IMR-90 (cell line): ENCODE data around the gene SYNPO2. TPM values are rescaled to one million over a fixed set of nuclear protein-coding genes. Genes with fewer than 3 reads are reported as not detected.

Experiments used
- ATAC-seq: fragments of 200-7000 bp; cut with Tn5 transposase; 2 replicates; pipeline ENCODE4 v1.9.1; 2020; ENCODE audit warnings: low read depth, mild to moderate bottlenecking, moderate library complexity
- BruUV-seq: library from RNA; stranded (reverse); fragments of 400-500 nt; replicated peaks from 2 replicates; lab custom pipeline; 2021; lab: Mats Ljungman, UMichigan
- CTCF ChIA-PET: fragments of 300-600 bp; formaldehyde crosslinking; extraction: SDS; loops from one replicate; lab custom pipeline; 2021; ENCODE audit warnings: antibody characterized with exemption; lab: Yijun Ruan, JAX
- POLR2A ChIA-PET: fragments of 300-600 bp; sonication (Branson Sonifier 250); formaldehyde crosslinking; loops from one replicate; lab custom pipeline; 2022; ENCODE audit warnings: antibody characterized with exemption; ENCODE audit not compliant: unreplicated experiment; lab: Charles Lee
- DNase-seq: peaks from one replicate; pipeline ENCODE4 v3.0.0; 2013
- H2AFZ ChIP-seq: replicated peaks from 2 replicates; pipeline ENCODE3; 2013; ENCODE audit warnings: low read length, mild to moderate bottlenecking; ENCODE audit not compliant: poor library complexity
- H2AK5ac ChIP-seq: 2 replicates; pipeline ENCODE4 v1.6.1; 2013; ENCODE audit warnings: low read depth, low read length, inconsistent platforms
- H2AK9ac ChIP-seq: replicated peaks from 2 replicates; pipeline ENCODE3; 2013; ENCODE audit warnings: mild to moderate bottlenecking, low read depth, low read length, moderate library complexity; ENCODE audit not compliant: poor library complexity
- H2BK120ac ChIP-seq: 2 replicates; pipeline ENCODE4 v1.6.1; 2013; ENCODE audit warnings: low read depth, low read length, inconsistent platforms
- H2BK15ac ChIP-seq: 3 replicates; pipeline ENCODE4 v1.6.1; 2013; ENCODE audit warnings: low read depth, low read length, inconsistent platforms
- H2BK20ac ChIP-seq: 2 replicates; pipeline ENCODE4 v1.6.1; 2013; ENCODE audit warnings: low read depth, mild to moderate bottlenecking, inconsistent platforms, low read length, moderate library complexity
- H2BK5ac ChIP-seq: 2 replicates; pipeline ENCODE4 v1.6.1; 2013; ENCODE audit warnings: mild to moderate bottlenecking, low read depth, low read length, inconsistent platforms; ENCODE audit not compliant: poor library complexity, severe bottlenecking
- H3K14ac ChIP-seq: replicated peaks from 2 replicates; pipeline ENCODE4 v1.6.1; 2013; ENCODE audit warnings: low read depth, low read length, inconsistent platforms
- H3K18ac ChIP-seq: 2 replicates; pipeline ENCODE4 v1.6.1; 2013; ENCODE audit warnings: low read depth, low read length, control low read depth
- H3K23ac ChIP-seq: 2 replicates; pipeline ENCODE4 v1.6.1; 2013; ENCODE audit warnings: low read depth, low read length, inconsistent platforms
- H3K27ac ChIP-seq: 2 replicates; pipeline ENCODE4 v1.5.1; 2013; ENCODE audit warnings: mild to moderate bottlenecking, control low read depth, low read length; ENCODE audit not compliant: insufficient read depth
- H3K27me3 ChIP-seq: 2 replicates; pipeline ENCODE4 v1.6.1; 2013; ENCODE audit warnings: low read length; ENCODE audit not compliant: control insufficient read depth, insufficient read depth
- H3K36me3 ChIP-seq: 2 replicates; pipeline ENCODE4 v1.6.1; 2013; ENCODE audit warnings: low read length, mixed read lengths; ENCODE audit not compliant: control insufficient read depth, insufficient read depth
- H3K4ac ChIP-seq: 2 replicates; pipeline ENCODE4 v1.6.1; 2013; ENCODE audit warnings: low read depth, low read length, inconsistent platforms
- H3K4me1 ChIP-seq: 2 replicates; pipeline ENCODE4 v1.6.1; 2013; ENCODE audit warnings: low read length, mixed read lengths; ENCODE audit not compliant: control insufficient read depth, insufficient read depth
- H3K4me2 ChIP-seq: 2 replicates; pipeline ENCODE4 v1.6.1; 2013; ENCODE audit warnings: low read depth, mild to moderate bottlenecking, control low read depth, low read length, moderate library complexity
- H3K4me3 ChIP-seq: 2 replicates; pipeline ENCODE4 v1.5.1; 2013; ENCODE audit warnings: low read depth, mild to moderate bottlenecking, control low read depth, low read length, moderate library complexity; ENCODE audit not compliant: insufficient read depth
- H3K56ac ChIP-seq: 2 replicates; pipeline ENCODE4 v1.6.1; 2013; ENCODE audit warnings: low read length, inconsistent platforms; ENCODE audit not compliant: insufficient read depth; ENCODE audit errors: extremely low read depth
- H3K79me1 ChIP-seq, 2 experiments: 2 replicates each; pipeline ENCODE4 v1.6.1; 2013; ENCODE audit warnings: low read length in 2 of 2, inconsistent platforms in 1 of 2, low read depth in 1 of 2
- H3K9ac ChIP-seq: 2 replicates; pipeline ENCODE4 v1.6.1; 2013; ENCODE audit warnings: low read depth, low read length, control low read depth
- H3K9me1 ChIP-seq: 2 replicates; pipeline ENCODE4 v1.6.1; 2013; ENCODE audit warnings: low read length, inconsistent platforms; ENCODE audit not compliant: insufficient read depth
- H3K9me3 ChIP-seq: 2 replicates; pipeline ENCODE4 v1.6.1; 2013; ENCODE audit warnings: low read length; ENCODE audit not compliant: control insufficient read depth, insufficient read depth
- H4K20me1 ChIP-seq: 2 replicates; pipeline ENCODE4 v1.6.1; 2013; ENCODE audit warnings: low read length, inconsistent platforms; ENCODE audit not compliant: insufficient read depth
- H4K5ac ChIP-seq: 2 replicates; pipeline ENCODE4 v1.6.1; 2013; ENCODE audit warnings: mild to moderate bottlenecking, low read depth, low read length, control low read depth
- H4K8ac ChIP-seq, 2 experiments: 2 replicates each; pipeline ENCODE4 v1.6.1; 2013; ENCODE audit warnings: low read depth in 2 of 2, low read length in 2 of 2, control low read depth in 1 of 2, inconsistent platforms in 1 of 2
- H4K91ac ChIP-seq: 2 replicates; pipeline ENCODE4 v1.6.1; 2013; ENCODE audit warnings: low read depth, low read length, inconsistent platforms; ENCODE audit not compliant: insufficient read depth
- BHLHE40 ChIP-seq: fragments of 150-350 bp; IDR thresholded peaks from 2 replicates; pipeline ENCODE4 v1.6.1; 2016; ENCODE audit warnings: mild to moderate bottlenecking, low read depth, low read length
- CEBPB ChIP-seq: IDR thresholded peaks from 2 replicates; pipeline ENCODE4 v1.6.1; 2012; ENCODE audit warnings: low read depth, low read length, improper control_type of control experiment
- CHD1 ChIP-seq: IDR thresholded peaks from 2 replicates; pipeline ENCODE4 v1.6.1; 2012; ENCODE audit warnings: low read depth, low read length, improper control_type of control experiment
- FOS ChIP-seq: fragments of 150-350 bp; IDR thresholded peaks from 2 replicates; pipeline ENCODE4 v1.6.1; 2016; ENCODE audit warnings: low read depth, low read length
- MAFK ChIP-seq: IDR thresholded peaks from 2 replicates; pipeline ENCODE4 v1.6.1; 2012; ENCODE audit warnings: low read depth, low read length, improper control_type of control experiment
- MAZ ChIP-seq: IDR thresholded peaks from 2 replicates; pipeline ENCODE4 v1.6.1; 2012; ENCODE audit warnings: low read depth, mild to moderate bottlenecking, low read length, improper control_type of control experiment, moderate library complexity, borderline replicate concordance
- MXI1 ChIP-seq: IDR thresholded peaks from 2 replicates; pipeline ENCODE4 v1.6.1; 2012; ENCODE audit warnings: low read depth, mild to moderate bottlenecking, low read length, moderate library complexity, borderline replicate concordance
- NFE2L2 ChIP-seq: fragments of 150-350 bp; IDR thresholded peaks from 2 replicates; pipeline ENCODE4 v1.6.1; 2016; ENCODE audit warnings: low read depth, mild to moderate bottlenecking, low read length
- POLR2A ChIP-seq: IDR thresholded peaks from 2 replicates; pipeline ENCODE4 v1.6.1; 2012; ENCODE audit warnings: mild to moderate bottlenecking, low read depth, low read length
- RAD21 ChIP-seq: IDR thresholded peaks from 2 replicates; pipeline ENCODE4 v1.6.1; 2012; ENCODE audit warnings: low read length, improper control_type of control experiment
- RCOR1 ChIP-seq: IDR thresholded peaks from 2 replicates; pipeline ENCODE4 v1.6.1; 2012; ENCODE audit warnings: mild to moderate bottlenecking, low read length, improper control_type of control experiment; ENCODE audit not compliant: insufficient replicate concordance
- RFX5 ChIP-seq: IDR thresholded peaks from 2 replicates; pipeline ENCODE4 v1.8.0; 2012; ENCODE audit warnings: low read depth, mild to moderate bottlenecking, low read length, moderate library complexity
- SMC3 ChIP-seq: fragments of 150-350 bp; IDR thresholded peaks from 2 replicates; pipeline ENCODE4 v1.6.1; 2016; ENCODE audit warnings: low read depth, mild to moderate bottlenecking, antibody characterized with exemption, low read length, moderate library complexity
- WGBS, 2 experiments: methylation state at CpG; one replicate each; pipeline versions ENCODE4 v1.1.5 to v1.1.7; 2013; ENCODE audit warnings: missing lambda C conversion rate in 2 of 2; ENCODE audit not compliant: insufficient read length in 1 of 2; ENCODE audit errors: extremely low coverage in 2 of 2; 5-methylcytosine and 5-hydroxymethylcytosine counted together
- dilution Hi-C: fragments of 300-500 bp; cut with HindIII; formaldehyde crosslinking; loops from one replicate; pipeline ENCODE4 v1.14.3; 2018; ENCODE audit warnings: low sequenced_read_pairs; ENCODE audit not compliant: unreplicated experiment
- in situ Hi-C: fragments of 300-500 bp; cut with MboI; formaldehyde crosslinking; loops from 3 replicates; pipeline ENCODE4 v1.14.3; 2019; ENCODE audit warnings: low sequenced_read_pairs, inconsistent platforms, mixed read lengths
- intact Hi-C: fragments of 100-400 bp; cut with micrococcal nuclease; formaldehyde crosslinking; loops from 2 replicates; pipeline ENCODE4 v1.10.0; 2022
- polyA plus RNA-seq, 3 experiments: library from polyadenylated mRNA; depleted of rRNA; stranded (reverse); fragments of >200 nt; gene quantifications; 2 replicates each; pipeline ENCODE4 v1.2.3, GENCODE V29; 2012; ENCODE audit warnings: low replicate concordance in 1 of 3
- total RNA-seq: library from RNA; depleted of rRNA; stranded (reverse); fragments of >200 nt; gene quantifications from 2 replicates; pipeline ENCODE4 v1.2.3, GENCODE V29; 2012
- TF ChIP-seq, protein P1 (sequence below): fragments of 150-350 bp; IDR thresholded peaks from 2 replicates; pipeline ENCODE4 v1.6.1; 2017; ENCODE audit warnings: mild to moderate bottlenecking, antibody characterized with exemption, low read length, low read depth
- TF ChIP-seq, protein P2 (sequence below): conservative IDR thresholded peaks from 2 replicates; pipeline ENCODE4 v1.5.1; 2012; ENCODE audit warnings: mild to moderate bottlenecking, low read depth, low read length, improper control_type of control experiment
- TF ChIP-seq, protein P3 (sequence below): fragments of 150-350 bp; IDR thresholded peaks from 2 replicates; pipeline ENCODE4 v1.6.1; 2016; ENCODE audit warnings: low read depth, mild to moderate bottlenecking, low read length, moderate library complexity, borderline replicate concordance

Gene SYNPO2
- total and polyA plus RNA-seq, 2 of the 4 experiments (the other 2 are of a cell fraction), result 0.99 to 1.8 TPM

DNA sequence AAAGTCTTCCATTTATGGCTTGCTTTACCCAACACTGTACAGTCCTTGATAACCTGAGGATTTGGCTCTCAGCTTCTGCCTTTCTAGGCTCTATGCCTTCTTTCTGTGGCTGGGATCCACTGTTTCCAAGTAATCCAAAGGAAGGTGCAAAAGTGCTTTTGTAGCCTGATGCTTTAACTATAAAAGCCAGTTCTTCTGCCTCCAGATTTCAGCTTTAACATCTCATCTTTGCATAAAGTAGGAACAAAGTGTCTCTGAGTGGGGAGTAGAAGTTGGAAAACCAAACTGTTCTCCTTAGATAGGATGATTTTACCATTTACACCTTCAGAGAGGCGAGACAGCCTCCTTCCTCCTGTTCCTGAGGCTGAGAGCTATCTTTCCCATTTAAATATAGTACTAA is 41.7 kb upstream of the SYNPO2 start:
- Histone ChIP-seq H3K18ac (no peak overlapping the region), H4K91ac (no peak overlapping the region), H3K27ac (no peak overlapping the region), H4K5ac (no peak overlapping the region), H3K56ac (no peak overlapping the region), H2BK15ac (no peak overlapping the region), H2AFZ (no peak overlapping the region), H3K9ac (no peak overlapping the region), H2AK5ac (no peak overlapping the region), H3K9me1 (0 out of 2 replicates have a peak, but pooled peaks cover 7% of the 10 kb centered on the region), H3K4me1 (peaks cover 5% of the 10 kb centered on the region; the same call in 1 of the 2 replicates), H3K14ac (no peak overlapping the region), H3K4ac (no peak overlapping the region), H3K9me3 (no peaks in the 10 kb centered on the region), H3K23ac (no peak overlapping the region), H2BK120ac (no peak overlapping the region), H3K4me2 (no peak overlapping the region), H4K20me1 (no peaks in the 10 kb centered on the region), H3K27me3 (no peaks in the 10 kb centered on the region), H2AK9ac (no peak overlapping the region), H2BK5ac (no peak overlapping the region), H4K8ac (no peak overlapping the region), H2BK20ac (no peak overlapping the region), H3K79me1 (no peaks in the 10 kb centered on the region), H3K4me3 (no peak overlapping the region), H3K36me3 (no peaks in the 10 kb centered on the region)
- no TSS peak for BruUV-seq
- ChIA-PET CTCF (no interaction called here), POLR2A (interaction anchor here (0.7 kb wide), 1 partner anchor 10 kb away, joined by 6 read pairs; no protein-coding TSS in a partner anchor)
- WGBS, 2 experiments, result no CpG with 5 or more reads among the region's 1 CpG
- dilution Hi-C loops (no loop called here), in situ Hi-C loops (no loop called here), intact Hi-C loops (no loop called here)
- DNase-seq (no peak), ATAC-seq (no peak)
- TF ChIP-seq, protein P1, sequence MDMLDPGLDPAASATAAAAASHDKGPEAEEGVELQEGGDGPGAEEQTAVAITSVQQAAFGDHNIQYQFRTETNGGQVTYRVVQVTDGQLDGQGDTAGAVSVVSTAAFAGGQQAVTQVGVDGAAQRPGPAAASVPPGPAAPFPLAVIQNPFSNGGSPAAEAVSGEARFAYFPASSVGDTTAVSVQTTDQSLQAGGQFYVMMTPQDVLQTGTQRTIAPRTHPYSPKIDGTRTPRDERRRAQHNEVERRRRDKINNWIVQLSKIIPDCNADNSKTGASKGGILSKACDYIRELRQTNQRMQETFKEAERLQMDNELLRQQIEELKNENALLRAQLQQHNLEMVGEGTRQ, result no peak
- TF ChIP-seq POLR2A, result no peak
- TF ChIP-seq CHD1, result no peak
- no peak for TF ChIP-seq RFX5
- TF ChIP-seq RCOR1, result no peak
- TF ChIP-seq MAZ, result no peak
- TF ChIP-seq MXI1, result no peak
- TF ChIP-seq MAFK, result no peak
- TF ChIP-seq SMC3, result no peak
- TF ChIP-seq, protein P2, sequence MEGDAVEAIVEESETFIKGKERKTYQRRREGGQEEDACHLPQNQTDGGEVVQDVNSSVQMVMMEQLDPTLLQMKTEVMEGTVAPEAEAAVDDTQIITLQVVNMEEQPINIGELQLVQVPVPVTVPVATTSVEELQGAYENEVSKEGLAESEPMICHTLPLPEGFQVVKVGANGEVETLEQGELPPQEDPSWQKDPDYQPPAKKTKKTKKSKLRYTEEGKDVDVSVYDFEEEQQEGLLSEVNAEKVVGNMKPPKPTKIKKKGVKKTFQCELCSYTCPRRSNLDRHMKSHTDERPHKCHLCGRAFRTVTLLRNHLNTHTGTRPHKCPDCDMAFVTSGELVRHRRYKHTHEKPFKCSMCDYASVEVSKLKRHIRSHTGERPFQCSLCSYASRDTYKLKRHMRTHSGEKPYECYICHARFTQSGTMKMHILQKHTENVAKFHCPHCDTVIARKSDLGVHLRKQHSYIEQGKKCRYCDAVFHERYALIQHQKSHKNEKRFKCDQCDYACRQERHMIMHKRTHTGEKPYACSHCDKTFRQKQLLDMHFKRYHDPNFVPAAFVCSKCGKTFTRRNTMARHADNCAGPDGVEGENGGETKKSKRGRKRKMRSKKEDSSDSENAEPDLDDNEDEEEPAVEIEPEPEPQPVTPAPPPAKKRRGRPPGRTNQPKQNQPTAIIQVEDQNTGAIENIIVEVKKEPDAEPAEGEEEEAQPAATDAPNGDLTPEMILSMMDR, result no peak
- TF ChIP-seq BHLHE40, result no peak
- no peak for TF ChIP-seq NFE2L2
- TF ChIP-seq, protein P3, sequence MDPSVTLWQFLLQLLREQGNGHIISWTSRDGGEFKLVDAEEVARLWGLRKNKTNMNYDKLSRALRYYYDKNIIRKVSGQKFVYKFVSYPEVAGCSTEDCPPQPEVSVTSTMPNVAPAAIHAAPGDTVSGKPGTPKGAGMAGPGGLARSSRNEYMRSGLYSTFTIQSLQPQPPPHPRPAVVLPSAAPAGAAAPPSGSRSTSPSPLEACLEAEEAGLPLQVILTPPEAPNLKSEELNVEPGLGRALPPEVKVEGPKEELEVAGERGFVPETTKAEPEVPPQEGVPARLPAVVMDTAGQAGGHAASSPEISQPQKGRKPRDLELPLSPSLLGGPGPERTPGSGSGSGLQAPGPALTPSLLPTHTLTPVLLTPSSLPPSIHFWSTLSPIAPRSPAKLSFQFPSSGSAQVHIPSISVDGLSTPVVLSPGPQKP, result no peak
- TF ChIP-seq RAD21, result no peak
- TF ChIP-seq CEBPB, result no peak
- TF ChIP-seq FOS, result no peak
